ENCODE results near the gene FBXO2. TPM values are rescaled to one million over a fixed set of nuclear protein-coding genes. Genes with fewer than 3 reads are reported as not detected.

Gene FBXO2
- total and polyA plus RNA-seq, 8 donors, result 25.3 to 75.6 (median 43.7) TPM

- peaks cover 0 to 6% (median 0%) of the 10 kb centered on the region in 3 donors for H3K4me1 ChIP-seq
- peaks cover 0 to 7% (median 0%) of the 10 kb centered on the region in 3 donors for H3K36me3 ChIP-seq
- intact Hi-C loops (cut with DNase I), result no loop called here
- DNase-seq, result peak in 1 of 6 donors; percentile 50
- WGBS, 2 donors, result 91 to 93% methylated on average over 10 of the region's 10 CpGs
- no peak for ATAC-seq
- TF ChIP-seq, protein P1, sequence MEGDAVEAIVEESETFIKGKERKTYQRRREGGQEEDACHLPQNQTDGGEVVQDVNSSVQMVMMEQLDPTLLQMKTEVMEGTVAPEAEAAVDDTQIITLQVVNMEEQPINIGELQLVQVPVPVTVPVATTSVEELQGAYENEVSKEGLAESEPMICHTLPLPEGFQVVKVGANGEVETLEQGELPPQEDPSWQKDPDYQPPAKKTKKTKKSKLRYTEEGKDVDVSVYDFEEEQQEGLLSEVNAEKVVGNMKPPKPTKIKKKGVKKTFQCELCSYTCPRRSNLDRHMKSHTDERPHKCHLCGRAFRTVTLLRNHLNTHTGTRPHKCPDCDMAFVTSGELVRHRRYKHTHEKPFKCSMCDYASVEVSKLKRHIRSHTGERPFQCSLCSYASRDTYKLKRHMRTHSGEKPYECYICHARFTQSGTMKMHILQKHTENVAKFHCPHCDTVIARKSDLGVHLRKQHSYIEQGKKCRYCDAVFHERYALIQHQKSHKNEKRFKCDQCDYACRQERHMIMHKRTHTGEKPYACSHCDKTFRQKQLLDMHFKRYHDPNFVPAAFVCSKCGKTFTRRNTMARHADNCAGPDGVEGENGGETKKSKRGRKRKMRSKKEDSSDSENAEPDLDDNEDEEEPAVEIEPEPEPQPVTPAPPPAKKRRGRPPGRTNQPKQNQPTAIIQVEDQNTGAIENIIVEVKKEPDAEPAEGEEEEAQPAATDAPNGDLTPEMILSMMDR (IDR thresholded peaks at IDR 0.05), result no peak
- H3K27ac ChIP-seq, result no peak overlapping the region
- no peaks in the 10 kb centered on the region for H3K27me3 ChIP-seq
- no peak overlapping the region for H3K4me3 ChIP-seq
- FAIRE-seq, result no peak
- H3K9me3 ChIP-seq, result no peaks in the 10 kb centered on the region
These were observed 21.1 kb upstream of the FBXO2 start for GRCh38 chr1:11675325-11675724.

GRCh38 chr1:11674488-11674887 lies 20.3 kb upstream of the FBXO2 start:
- ATAC-seq, result no peak
- H3K4me3 ChIP-seq, result no peak overlapping the region
- peak in 1 of 6 donors; percentile 37 for DNase-seq
- WGBS, 2 donors, result 96 to 97% methylated on average over 14 of the region's 14 CpGs
- H3K9me3 ChIP-seq, result no peaks in the 10 kb centered on the region
- H3K27ac ChIP-seq, result no peak overlapping the region
- no peaks in the 10 kb centered on the region for H3K4me1 ChIP-seq
- intact Hi-C loops (cut with DNase I), result no loop called here
- FAIRE-seq, result no peak
- peaks cover 0 to 7% (median 0%) of the 10 kb centered on the region in 3 donors for H3K36me3 ChIP-seq
- no peaks in the 10 kb centered on the region for H3K27me3 ChIP-seq
- TF ChIP-seq, protein P1 (IDR thresholded peaks at IDR 0.05), result no peak

DNA sequence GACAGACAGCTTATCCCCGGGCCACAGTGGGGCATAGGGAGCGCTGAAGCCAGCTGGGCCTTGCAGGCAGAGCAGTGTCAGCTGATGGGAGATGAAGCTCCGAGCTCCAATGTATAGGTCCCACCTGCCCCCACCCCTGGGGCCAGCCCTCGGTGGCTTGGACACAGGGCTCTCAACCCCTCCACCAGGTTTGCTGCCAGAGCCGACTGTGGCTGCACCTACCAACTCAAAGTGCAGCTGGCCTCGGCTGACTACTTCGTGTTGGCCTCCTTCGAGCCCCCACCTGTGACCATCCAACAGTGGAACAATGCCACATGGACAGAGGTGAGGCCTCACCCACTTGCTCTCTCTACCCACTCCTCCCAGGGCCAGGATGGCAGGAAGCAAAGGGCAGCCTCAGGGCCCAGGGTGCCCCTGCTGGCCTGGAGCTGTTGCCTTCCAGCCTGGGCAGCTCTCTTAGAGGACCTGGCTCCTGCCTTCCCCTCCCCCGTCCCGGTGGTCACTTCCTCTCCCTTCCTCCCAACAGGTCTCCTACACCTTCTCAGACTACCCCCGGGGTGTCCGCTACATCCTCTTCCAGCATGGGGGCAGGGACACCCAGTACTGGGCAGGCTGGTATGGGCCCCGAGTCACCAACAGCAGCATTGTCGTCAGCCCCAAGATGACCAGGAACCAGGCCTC lies 19.0 kb upstream of the FBXO2 start:
- ATAC-seq (no peak), FAIRE-seq (no peak), DNase-seq (peak in 1 of 6 donors; percentile 60)
- no peak overlapping the region for H3K4me3 ChIP-seq
- H3K9me3 ChIP-seq, result no peaks in the 10 kb centered on the region
- H3K36me3 ChIP-seq, result peaks cover 0 to 7% (median 0%) of the 10 kb centered on the region in 3 donors
- TF ChIP-seq, protein P1 (IDR thresholded peaks at IDR 0.05), result no peak
- no peaks in the 10 kb centered on the region for H3K4me1 ChIP-seq
- H3K27me3 ChIP-seq, result no peaks in the 10 kb centered on the region
- intact Hi-C loops (cut with DNase I), result no loop called here
- no peak overlapping the region for H3K27ac ChIP-seq
- WGBS, 2 donors, result 93 to 94% methylated on average over 14 of the region's 14 CpGs

- intact Hi-C loops (cut with DNase I), result no loop called here
These were observed 17.5 kb upstream of the FBXO2 start for GRCh38 chr1:11671544-11672286.

More at GRCh38 chr1:11671544-11672286, 17.5 kb upstream of the FBXO2 start:
- FAIRE-seq (no peak), DNase-seq (peak in 1 of 6 donors; percentile 51), ATAC-seq (peak in 2 of 4 donors; percentile 17 to 57)
- no peaks in the 10 kb centered on the region for H3K9me3 ChIP-seq
- TF ChIP-seq, protein P1 (IDR thresholded peaks at IDR 0.05), result no peak
- H3K4me3 ChIP-seq, result no peak overlapping the region
- peaks cover 0 to 5% (median 0%) of the 10 kb centered on the region in 3 donors for H3K4me1 ChIP-seq
- no peak overlapping the region for H3K27ac ChIP-seq
- no peaks in the 10 kb centered on the region for H3K27me3 ChIP-seq
- peaks cover 0 to 7% (median 0%) of the 10 kb centered on the region in 3 donors for H3K36me3 ChIP-seq
- WGBS, 2 donors, result 85 to 86% methylated on average over 14 of the region's 14 CpGs

All from pancreas (tissue), 10 donors.